ENCODE results near the gene ZMAT5.

DNA sequence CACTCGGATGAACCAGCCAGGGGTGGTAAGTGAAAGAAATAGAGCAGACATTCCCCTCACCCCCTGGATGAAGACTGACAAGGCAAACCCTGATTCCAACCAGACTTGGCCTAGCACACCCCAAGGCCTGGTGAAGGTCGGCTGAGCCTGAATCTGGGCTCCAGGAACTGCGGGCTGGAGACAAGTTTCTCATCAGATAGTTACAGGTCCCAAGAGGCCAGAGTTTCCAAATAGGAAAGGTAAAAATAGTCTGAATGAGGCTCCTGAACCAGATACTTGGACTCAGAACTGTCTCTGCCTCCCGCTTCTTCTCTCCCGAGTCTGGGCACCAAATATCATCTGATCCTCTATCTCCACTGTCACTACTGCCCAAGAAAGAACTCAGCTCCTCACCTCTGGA is 7.8 kb downstream of the ZMAT5 start:
- TF ChIP-seq, protein P1, sequence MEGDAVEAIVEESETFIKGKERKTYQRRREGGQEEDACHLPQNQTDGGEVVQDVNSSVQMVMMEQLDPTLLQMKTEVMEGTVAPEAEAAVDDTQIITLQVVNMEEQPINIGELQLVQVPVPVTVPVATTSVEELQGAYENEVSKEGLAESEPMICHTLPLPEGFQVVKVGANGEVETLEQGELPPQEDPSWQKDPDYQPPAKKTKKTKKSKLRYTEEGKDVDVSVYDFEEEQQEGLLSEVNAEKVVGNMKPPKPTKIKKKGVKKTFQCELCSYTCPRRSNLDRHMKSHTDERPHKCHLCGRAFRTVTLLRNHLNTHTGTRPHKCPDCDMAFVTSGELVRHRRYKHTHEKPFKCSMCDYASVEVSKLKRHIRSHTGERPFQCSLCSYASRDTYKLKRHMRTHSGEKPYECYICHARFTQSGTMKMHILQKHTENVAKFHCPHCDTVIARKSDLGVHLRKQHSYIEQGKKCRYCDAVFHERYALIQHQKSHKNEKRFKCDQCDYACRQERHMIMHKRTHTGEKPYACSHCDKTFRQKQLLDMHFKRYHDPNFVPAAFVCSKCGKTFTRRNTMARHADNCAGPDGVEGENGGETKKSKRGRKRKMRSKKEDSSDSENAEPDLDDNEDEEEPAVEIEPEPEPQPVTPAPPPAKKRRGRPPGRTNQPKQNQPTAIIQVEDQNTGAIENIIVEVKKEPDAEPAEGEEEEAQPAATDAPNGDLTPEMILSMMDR (IDR thresholded peaks at IDR 0.05; ENCODE audit: insufficient read depth, low read depth, low read length) = no peak
- TF ChIP-seq EZH2 (IDR thresholded peaks at IDR 0.05; ENCODE audit: insufficient read depth, low read length) = no peak

Measured in astrocyte (in vitro differentiated cells and primary cell).